ENCODE data around the gene INTS15.

Gene INTS15

DNA sequence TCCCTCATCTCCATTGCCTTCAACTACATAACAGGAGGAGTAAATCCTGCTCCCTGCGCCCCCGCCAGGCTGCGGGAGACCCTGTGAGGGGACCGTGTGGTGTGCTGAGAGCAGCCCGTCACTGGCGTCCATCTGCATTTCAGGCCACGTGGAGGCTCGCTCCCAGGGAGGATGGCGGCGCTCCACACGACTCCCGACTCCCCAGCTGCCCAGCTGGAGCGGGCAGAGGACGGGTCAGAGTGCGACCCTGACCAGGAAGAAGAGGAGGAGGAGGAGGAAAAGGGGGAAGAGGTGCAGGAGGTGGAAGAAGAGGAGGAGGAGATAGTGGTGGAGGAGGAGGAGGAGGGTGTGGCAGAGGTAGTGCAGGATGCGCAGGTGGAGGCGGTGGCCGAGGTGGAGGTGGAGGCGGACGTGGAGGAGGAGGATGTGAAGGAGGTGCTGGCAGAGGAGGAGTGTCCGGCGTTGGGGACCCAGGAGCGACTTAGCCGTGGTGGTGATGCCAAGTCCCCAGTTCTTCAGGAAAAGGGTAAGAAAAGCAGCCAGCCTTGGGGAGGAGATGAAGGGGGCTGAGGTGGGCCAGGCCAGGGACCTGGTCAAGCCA is 52.5 kb downstream of the INTS15 start:
- TF ChIP-seq SPI1 (IDR thresholded peaks at IDR 0.05; ENCODE audit: borderline replicate concordance, low read depth): no peak
- TF ChIP-seq GABPA (IDR thresholded peaks at IDR 0.05; ENCODE audit: low read depth): no peak
- TF ChIP-seq POLR2AphosphoS5 (IDR thresholded peaks at IDR 0.05; ENCODE audit: low read depth): no peak
- TF ChIP-seq, protein P1, sequence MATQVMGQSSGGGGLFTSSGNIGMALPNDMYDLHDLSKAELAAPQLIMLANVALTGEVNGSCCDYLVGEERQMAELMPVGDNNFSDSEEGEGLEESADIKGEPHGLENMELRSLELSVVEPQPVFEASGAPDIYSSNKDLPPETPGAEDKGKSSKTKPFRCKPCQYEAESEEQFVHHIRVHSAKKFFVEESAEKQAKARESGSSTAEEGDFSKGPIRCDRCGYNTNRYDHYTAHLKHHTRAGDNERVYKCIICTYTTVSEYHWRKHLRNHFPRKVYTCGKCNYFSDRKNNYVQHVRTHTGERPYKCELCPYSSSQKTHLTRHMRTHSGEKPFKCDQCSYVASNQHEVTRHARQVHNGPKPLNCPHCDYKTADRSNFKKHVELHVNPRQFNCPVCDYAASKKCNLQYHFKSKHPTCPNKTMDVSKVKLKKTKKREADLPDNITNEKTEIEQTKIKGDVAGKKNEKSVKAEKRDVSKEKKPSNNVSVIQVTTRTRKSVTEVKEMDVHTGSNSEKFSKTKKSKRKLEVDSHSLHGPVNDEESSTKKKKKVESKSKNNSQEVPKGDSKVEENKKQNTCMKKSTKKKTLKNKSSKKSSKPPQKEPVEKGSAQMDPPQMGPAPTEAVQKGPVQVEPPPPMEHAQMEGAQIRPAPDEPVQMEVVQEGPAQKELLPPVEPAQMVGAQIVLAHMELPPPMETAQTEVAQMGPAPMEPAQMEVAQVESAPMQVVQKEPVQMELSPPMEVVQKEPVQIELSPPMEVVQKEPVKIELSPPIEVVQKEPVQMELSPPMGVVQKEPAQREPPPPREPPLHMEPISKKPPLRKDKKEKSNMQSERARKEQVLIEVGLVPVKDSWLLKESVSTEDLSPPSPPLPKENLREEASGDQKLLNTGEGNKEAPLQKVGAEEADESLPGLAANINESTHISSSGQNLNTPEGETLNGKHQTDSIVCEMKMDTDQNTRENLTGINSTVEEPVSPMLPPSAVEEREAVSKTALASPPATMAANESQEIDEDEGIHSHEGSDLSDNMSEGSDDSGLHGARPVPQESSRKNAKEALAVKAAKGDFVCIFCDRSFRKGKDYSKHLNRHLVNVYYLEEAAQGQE (IDR thresholded peaks at IDR 0.05; ENCODE audit: insufficient replicate concordance, low read depth): no peak
- TF ChIP-seq, protein P2, sequence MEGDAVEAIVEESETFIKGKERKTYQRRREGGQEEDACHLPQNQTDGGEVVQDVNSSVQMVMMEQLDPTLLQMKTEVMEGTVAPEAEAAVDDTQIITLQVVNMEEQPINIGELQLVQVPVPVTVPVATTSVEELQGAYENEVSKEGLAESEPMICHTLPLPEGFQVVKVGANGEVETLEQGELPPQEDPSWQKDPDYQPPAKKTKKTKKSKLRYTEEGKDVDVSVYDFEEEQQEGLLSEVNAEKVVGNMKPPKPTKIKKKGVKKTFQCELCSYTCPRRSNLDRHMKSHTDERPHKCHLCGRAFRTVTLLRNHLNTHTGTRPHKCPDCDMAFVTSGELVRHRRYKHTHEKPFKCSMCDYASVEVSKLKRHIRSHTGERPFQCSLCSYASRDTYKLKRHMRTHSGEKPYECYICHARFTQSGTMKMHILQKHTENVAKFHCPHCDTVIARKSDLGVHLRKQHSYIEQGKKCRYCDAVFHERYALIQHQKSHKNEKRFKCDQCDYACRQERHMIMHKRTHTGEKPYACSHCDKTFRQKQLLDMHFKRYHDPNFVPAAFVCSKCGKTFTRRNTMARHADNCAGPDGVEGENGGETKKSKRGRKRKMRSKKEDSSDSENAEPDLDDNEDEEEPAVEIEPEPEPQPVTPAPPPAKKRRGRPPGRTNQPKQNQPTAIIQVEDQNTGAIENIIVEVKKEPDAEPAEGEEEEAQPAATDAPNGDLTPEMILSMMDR (IDR thresholded peaks at IDR 0.05; ENCODE audit: insufficient read depth, low read length): no peak
- no peak for DNase-seq (ENCODE audit: low read depth in 1 of 2, low spot score in 1 of 2)
- Histone ChIP-seq H3K4me3 (replicated peaks; ENCODE audit: insufficient read depth, low read length) (no peak overlapping the region), H3K27me3 (ENCODE audit: insufficient read depth, poor library complexity, severe bottlenecking) (no peaks in the 10 kb centered on the region), H3K27ac (replicated peaks) (no peak overlapping the region)

DNA sequence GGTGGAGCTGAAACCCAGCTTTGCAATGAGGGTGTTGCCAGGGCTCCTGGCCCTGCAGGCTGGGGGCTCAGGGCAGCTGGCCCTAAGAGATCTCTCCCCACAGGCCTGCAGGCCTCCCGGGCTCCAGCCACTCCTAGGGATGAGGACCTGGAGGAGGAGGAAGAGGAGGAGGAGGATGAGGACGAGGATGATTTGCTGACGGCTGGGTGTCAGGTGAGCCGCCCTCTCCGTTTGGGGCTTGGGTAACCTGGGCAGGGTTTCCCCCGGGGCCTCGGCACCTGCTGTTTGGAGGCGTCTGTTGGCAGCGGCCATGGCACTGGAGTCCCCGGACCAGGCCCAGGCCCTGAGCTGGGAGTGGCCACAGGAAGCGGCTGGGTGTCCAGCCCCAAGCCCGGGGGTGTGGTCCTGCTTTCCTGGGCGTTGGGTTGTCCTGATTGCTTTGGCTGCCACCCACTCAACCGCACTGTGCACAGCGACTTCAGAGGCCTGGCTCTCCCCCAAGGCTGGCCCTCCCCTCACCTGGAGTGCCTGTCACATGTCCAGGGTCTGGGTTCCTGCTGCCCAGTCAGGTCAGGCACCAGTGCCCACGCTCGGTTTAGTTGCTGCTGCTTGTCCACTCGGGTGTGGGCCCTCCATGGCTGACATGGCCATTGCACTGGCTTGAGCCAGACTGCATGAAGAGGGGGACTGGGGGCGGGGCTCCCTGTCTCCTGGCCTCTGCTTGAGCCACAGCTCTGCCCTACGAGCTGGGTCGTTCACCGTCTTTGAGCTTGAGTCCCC is 53.2 kb downstream of the INTS15 start:
- DNase-seq (ENCODE audit: low read depth in 1 of 2, low spot score in 1 of 2): no peak
- Histone ChIP-seq H3K27ac (replicated peaks) (no peak overlapping the region), H3K4me3 (replicated peaks; ENCODE audit: insufficient read depth, low read length) (no peak overlapping the region), H3K27me3 (ENCODE audit: insufficient read depth, poor library complexity, severe bottlenecking) (no peaks in the 10 kb centered on the region)
- TF ChIP-seq SPI1 (IDR thresholded peaks at IDR 0.05; ENCODE audit: borderline replicate concordance, low read depth) (no peak), GABPA (IDR thresholded peaks at IDR 0.05; ENCODE audit: low read depth) (no peak), POLR2AphosphoS5 (IDR thresholded peaks at IDR 0.05; ENCODE audit: low read depth) (no peak)
- TF ChIP-seq, protein P2 (IDR thresholded peaks at IDR 0.05; ENCODE audit: insufficient read depth, low read length): no peak
- TF ChIP-seq, protein P1 (IDR thresholded peaks at IDR 0.05; ENCODE audit: insufficient replicate concordance, low read depth): no peak

DNA sequence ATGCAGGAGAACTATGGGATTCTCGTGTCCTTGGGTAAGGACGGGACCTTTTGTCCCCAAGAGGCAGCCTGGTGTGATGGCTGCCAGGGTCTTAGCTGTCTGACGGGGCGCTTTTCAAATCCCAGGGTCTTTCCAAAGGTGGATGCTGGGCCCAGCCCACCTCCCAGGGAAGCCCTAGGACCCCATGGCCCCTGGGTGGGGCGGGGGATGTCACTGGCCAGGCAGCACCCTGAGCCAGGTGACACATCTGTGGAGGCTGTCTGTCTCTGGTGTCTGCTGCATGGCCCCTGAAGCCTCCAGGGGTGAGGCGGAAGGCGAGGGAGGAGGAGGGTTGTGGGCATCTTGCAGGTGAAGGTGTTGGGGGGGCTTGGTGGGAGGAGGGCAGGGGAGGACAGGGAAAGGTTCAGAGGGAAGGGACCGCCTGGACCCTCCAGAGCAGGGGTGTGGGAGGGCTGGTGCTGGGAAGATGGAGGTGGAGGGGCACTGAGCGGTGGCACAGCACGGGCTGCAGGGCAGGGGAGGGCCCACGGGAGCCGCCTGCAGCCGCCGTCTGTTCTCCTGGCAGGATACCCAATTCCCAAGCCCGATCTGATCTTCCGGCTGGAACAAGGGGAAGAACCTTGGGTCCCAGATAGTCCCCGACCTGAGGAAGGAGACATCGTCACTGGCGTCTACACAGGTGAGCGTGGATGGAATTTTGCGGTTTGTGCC is 54.2 kb downstream of the INTS15 start:
- Histone ChIP-seq H3K27ac (replicated peaks) (no peak overlapping the region), H3K4me3 (replicated peaks; ENCODE audit: insufficient read depth, low read length) (no peak overlapping the region), H3K27me3 (ENCODE audit: insufficient read depth, poor library complexity, severe bottlenecking) (no peaks in the 10 kb centered on the region)
- TF ChIP-seq POLR2AphosphoS5 (IDR thresholded peaks at IDR 0.05; ENCODE audit: low read depth) (no peak), SPI1 (IDR thresholded peaks at IDR 0.05; ENCODE audit: borderline replicate concordance, low read depth) (no peak), GABPA (IDR thresholded peaks at IDR 0.05; ENCODE audit: low read depth) (no peak)
- TF ChIP-seq, protein P1 (IDR thresholded peaks at IDR 0.05; ENCODE audit: insufficient replicate concordance, low read depth): no peak
- TF ChIP-seq, protein P2 (IDR thresholded peaks at IDR 0.05; ENCODE audit: insufficient read depth, low read length): no peak
- DNase-seq (ENCODE audit: low read depth in 1 of 2, low spot score in 1 of 2): no peak

All from HL-60 (cell line).